Measurements from ENCODE around the gene DCAF4. TPM values are rescaled to one million over a fixed set of nuclear protein-coding genes. Genes with fewer than 3 reads are reported as not detected.
A peak's percentile ranks its signal among the peaks of the same experiment; 100 is the strongest.

Gene DCAF4
- total RNA-seq, 6 experiments from 2014 or later = 5.8 to 13.6 (median 10.5) TPM

GRCh38 chr14:72883109-72883508, 43.2 kb upstream of the DCAF4 start:
- no peaks in the 10 kb centered on the region for H3K4me1 ChIP-seq
- no peak for DNase-seq
- no peak overlapping the region for H3K4me3 ChIP-seq
- H3K9me3 ChIP-seq = no peaks in the 10 kb centered on the region
- TF ChIP-seq POLR2A (IDR thresholded peaks at IDR 0.05) (no peak), CTCF (IDR thresholded peaks at IDR 0.05) (no peak)
- H3K27me3 ChIP-seq = no peaks in the 10 kb centered on the region
- H3K36me3 ChIP-seq = no peaks in the 10 kb centered on the region
- intact Hi-C loops (cut with DNase I) = no loop called here
- WGBS (ENCODE audit: insufficient coverage, low coverage, low lambda C conversion rate, missing lambda C conversion rate) = 100% methylated on average over 1 of the region's 2 CpGs
- no peak overlapping the region for H3K27ac ChIP-seq
- no peak for ATAC-seq

- no peaks in the 10 kb centered on the region for H3K27me3 ChIP-seq
- no peaks in the 10 kb centered on the region for H3K9me3 ChIP-seq
- WGBS (ENCODE audit: insufficient coverage, low coverage, low lambda C conversion rate, missing lambda C conversion rate) = 42% methylated on average over 4 of the region's 4 CpGs
- H3K27ac ChIP-seq = no peak overlapping the region
- no peaks in the 10 kb centered on the region for H3K4me1 ChIP-seq
- ATAC-seq = peak in 1 of 4 donors; percentile 22
- H3K36me3 ChIP-seq = no peaks in the 10 kb centered on the region
- intact Hi-C loops (cut with DNase I) = no loop called here
- no peak overlapping the region for H3K4me3 ChIP-seq
- TF ChIP-seq POLR2A (IDR thresholded peaks at IDR 0.05) (no peak), CTCF (IDR thresholded peaks at IDR 0.05) (no peak)
- DNase-seq = no peak
Measured at GRCh38 chr14:72883961-72884360, 42.3 kb upstream of the DCAF4 start.

DNA sequence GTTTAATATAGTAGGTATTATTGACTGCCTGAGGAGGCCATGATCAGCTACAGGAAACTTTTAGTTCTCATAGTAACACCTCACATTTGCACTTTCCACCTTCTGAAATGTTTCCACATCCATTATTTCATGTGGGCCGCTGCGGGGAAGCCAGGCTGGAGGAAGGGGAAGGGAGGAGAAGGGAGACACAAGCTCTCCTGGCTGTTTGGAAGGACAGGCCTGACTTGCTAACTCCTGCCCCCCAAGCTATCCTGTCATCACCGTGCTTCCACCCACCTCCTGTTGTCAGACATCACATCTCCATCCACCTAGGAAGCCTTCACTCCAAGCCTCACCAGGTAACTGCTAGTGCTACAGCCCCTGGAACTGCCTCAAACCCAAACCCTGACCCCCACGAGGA, 41.9 kb upstream of the DCAF4 start:
- no peak overlapping the region for H3K4me3 ChIP-seq
- no peaks in the 10 kb centered on the region for H3K27me3 ChIP-seq
- ATAC-seq (no peak), DNase-seq (no peak)
- intact Hi-C loops (cut with DNase I) = no loop called here
- WGBS (ENCODE audit: insufficient coverage, low coverage, low lambda C conversion rate, missing lambda C conversion rate) = no CpG with 5 or more reads among the region's 4 CpGs
- H3K4me1 ChIP-seq = no peaks in the 10 kb centered on the region
- TF ChIP-seq CTCF (IDR thresholded peaks at IDR 0.05) = no peak
- no peak for TF ChIP-seq POLR2A (IDR thresholded peaks at IDR 0.05)
- no peak overlapping the region for H3K27ac ChIP-seq
- H3K36me3 ChIP-seq = no peaks in the 10 kb centered on the region
- no peaks in the 10 kb centered on the region for H3K9me3 ChIP-seq

DNA sequence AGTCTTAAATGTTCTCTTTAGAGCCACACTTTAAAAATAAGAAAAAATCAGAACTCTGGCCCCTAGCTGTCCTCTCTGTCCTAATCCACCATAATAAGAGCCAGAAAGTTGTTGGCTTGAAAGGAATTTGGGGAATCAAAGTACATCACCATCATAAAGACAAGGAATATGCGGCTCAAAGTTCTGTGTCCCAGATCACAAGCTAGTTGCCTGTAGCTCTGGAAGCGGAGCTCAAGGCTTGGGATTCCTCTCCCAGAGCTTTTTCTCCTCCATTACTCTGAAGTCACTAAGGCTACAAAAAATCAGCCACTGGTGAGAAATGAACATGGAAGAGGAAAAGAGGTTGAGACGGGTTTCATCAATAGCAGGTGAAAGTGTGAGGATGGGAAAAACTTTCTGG, 38.8 kb upstream of the DCAF4 start:
- H3K27me3 ChIP-seq = no peaks in the 10 kb centered on the region
- intact Hi-C loops (cut with DNase I) = no loop called here
- H3K27ac ChIP-seq = no peak overlapping the region
- no peaks in the 10 kb centered on the region for H3K9me3 ChIP-seq
- no peak overlapping the region for H3K4me3 ChIP-seq
- TF ChIP-seq CTCF (IDR thresholded peaks at IDR 0.05) = no peak
- TF ChIP-seq POLR2A (IDR thresholded peaks at IDR 0.05) = no peak
- peaks cover 0 to 8% (median 0%) of the 10 kb centered on the region in 4 donors for H3K4me1 ChIP-seq
- ATAC-seq = no peak
- no peaks in the 10 kb centered on the region for H3K36me3 ChIP-seq
- WGBS (ENCODE audit: insufficient coverage, low coverage, low lambda C conversion rate, missing lambda C conversion rate) = 87% methylated on average over 3 of the region's 3 CpGs
- DNase-seq = no peak

- no peaks in the 10 kb centered on the region for H3K27me3 ChIP-seq
- WGBS (ENCODE audit: insufficient coverage, low coverage, low lambda C conversion rate, missing lambda C conversion rate) = 82% methylated on average over 2 of the region's 2 CpGs
- H3K36me3 ChIP-seq = no peaks in the 10 kb centered on the region
- H3K27ac ChIP-seq = no peak overlapping the region
- H3K9me3 ChIP-seq = no peaks in the 10 kb centered on the region
- intact Hi-C loops (cut with DNase I) = no loop called here
- peaks cover 0 to 8% (median 0%) of the 10 kb centered on the region in 4 donors for H3K4me1 ChIP-seq
- H3K4me3 ChIP-seq = no peak overlapping the region
- DNase-seq (no peak), ATAC-seq (no peak)
- TF ChIP-seq POLR2A (IDR thresholded peaks at IDR 0.05) (no peak), CTCF (IDR thresholded peaks at IDR 0.05) (no peak)
Measured at GRCh38 chr14:72888192-72888591, 38.1 kb upstream of the DCAF4 start.
